Measurements from ENCODE around the gene FAM168A.

FAM168A gene

DNA sequence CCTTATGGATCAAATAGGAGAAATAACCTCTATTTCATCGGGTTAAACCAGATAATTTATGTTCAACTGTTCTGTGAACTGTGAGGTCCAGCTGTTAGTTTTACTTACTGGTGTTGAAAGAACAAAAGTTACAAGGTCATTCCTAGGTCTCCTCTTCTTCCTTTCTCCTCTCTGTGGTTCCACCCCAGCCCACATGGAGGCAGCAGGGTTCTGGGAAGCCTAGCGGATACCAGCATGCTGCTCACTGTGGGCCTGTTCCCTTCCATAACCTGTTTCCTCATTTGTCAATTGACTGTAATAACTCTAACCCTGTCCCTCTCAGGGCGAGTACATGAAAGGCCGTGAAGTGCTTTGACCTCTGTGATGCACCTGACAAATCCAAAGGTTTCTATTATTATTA lies 193.9 kb downstream of the FAM168A start:
- Histone ChIP-seq H3K36me3 (ENCODE audit: insufficient read depth, low read length) (peaks cover 8% of the 10 kb centered on the region), H3K9ac (ENCODE audit: low read depth, low read length) (no peak overlapping the region), H3K4me2 (ENCODE audit: low read length) (no peak overlapping the region), H3K4me3 (ENCODE audit: low read length) (no peak overlapping the region), H3K27me3 (ENCODE audit: control insufficient read depth, insufficient read depth, low read length) (no peaks in the 10 kb centered on the region), H3K4me1 (ENCODE audit: control insufficient read depth, insufficient read depth, low read length) (peaks cover 3% of the 10 kb centered on the region), H3K9me3 (replicated peaks; ENCODE audit: low read length) (no peaks in the 10 kb centered on the region)

DNA sequence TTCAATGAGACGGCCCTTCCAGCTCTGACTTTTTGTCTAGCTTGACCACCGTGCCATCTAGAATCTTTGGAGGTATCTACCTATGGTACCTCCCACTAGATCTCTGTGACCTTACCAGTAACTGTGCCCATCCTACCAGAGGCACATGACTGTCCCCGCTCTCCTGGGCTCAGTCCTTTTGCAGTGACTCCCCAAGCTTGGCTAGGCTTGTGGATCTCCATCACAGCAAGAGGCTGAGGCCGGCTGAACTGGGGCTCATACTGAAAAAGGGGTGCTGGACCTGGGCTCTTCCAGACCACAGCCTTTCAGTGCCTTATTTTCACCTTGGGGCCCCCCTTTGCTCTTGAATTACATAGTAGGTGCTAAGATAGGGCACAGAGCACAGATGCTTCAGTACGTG lies 194.4 kb downstream of the FAM168A start:
- Histone ChIP-seq H3K4me1 (ENCODE audit: control insufficient read depth, insufficient read depth, low read length) (peaks cover 7% of the 10 kb centered on the region), H3K36me3 (ENCODE audit: insufficient read depth, low read length) (peaks cover 5% of the 10 kb centered on the region), H3K4me3 (ENCODE audit: low read length) (no peak overlapping the region), H3K9ac (ENCODE audit: low read depth, low read length) (no peak overlapping the region), H3K27me3 (ENCODE audit: control insufficient read depth, insufficient read depth, low read length) (no peaks in the 10 kb centered on the region), H3K9me3 (replicated peaks; ENCODE audit: low read length) (no peaks in the 10 kb centered on the region), H3K4me2 (ENCODE audit: low read length) (no peak overlapping the region)

DNA sequence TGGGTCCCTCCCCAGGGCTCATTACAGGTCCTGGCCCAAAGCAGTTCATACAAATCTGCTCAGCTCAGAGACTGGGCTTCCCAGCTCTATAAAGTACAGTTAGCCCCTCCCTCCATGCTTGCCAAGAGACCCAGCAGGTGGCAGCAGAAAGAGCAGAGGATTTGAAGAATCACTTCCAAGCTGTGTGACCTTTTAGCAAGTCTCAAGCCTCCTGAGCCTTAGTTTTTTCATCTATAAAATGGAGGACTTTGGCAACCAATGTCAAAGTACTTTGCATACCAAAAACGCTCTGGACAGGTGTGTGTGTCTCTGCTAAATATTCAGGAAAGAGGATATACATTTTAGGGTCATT lies 195.1 kb downstream of the FAM168A start:
- no peak overlapping the region for H3K4me3 ChIP-seq (ENCODE audit: low read length)
- H3K27me3 ChIP-seq (ENCODE audit: control insufficient read depth, insufficient read depth, low read length): no peaks in the 10 kb centered on the region
- no peaks in the 10 kb centered on the region for H3K9me3 ChIP-seq (replicated peaks; ENCODE audit: low read length)
- H3K9ac ChIP-seq (ENCODE audit: low read depth, low read length): no peak overlapping the region
- peaks cover 5% of the 10 kb centered on the region for H3K36me3 ChIP-seq (ENCODE audit: insufficient read depth, low read length)
- peaks cover 7% of the 10 kb centered on the region for H3K4me1 ChIP-seq (ENCODE audit: control insufficient read depth, insufficient read depth, low read length)
- no peak overlapping the region for H3K4me2 ChIP-seq (ENCODE audit: low read length)

DNA sequence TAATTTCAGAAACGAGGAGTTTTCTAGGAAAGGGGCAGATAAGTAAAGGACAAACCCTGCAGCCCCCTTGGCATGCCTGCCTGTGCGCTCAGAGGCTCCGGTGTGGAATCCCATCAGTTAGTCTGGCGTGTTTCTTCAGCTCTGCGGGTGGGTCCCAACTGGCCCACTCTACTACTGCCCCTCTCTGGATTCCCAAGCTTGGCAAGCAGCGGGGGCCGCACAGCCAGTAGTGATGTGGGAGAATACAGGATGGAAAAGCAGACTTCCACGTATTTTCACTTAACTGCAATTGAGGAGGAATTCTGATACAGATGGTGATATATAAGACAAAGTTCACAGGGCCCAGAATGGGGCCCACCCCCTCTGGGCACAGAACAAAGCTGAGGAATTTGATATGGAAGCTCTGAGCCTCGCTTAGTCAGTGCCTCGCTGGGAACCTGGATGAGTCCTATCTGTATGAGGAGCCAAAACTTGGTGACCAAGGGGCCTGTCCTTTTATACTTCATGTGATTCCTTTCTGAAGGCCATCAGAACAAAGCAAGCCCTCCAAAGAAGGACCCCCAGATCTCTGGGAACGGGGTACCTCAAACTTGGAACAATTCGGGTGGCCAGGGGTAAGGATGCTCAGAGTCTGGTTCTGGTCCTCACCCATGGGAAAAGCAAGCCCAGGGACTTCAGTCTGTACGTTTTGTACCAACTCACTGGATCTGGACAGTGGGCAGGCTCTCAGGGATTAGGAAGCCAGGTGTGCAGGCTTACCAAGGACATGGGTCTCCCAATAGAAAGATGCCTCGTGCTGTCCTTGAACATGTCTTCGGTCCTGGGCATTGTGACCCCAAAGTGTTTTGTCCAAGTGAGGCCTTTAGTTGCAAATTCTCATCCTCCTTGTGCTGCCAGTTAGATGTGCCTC lies 195.7 kb downstream of the FAM168A start:
- no peak overlapping the region for H3K9ac ChIP-seq (ENCODE audit: low read depth, low read length)
- no peak overlapping the region for H3K4me3 ChIP-seq (ENCODE audit: low read length)

DNA sequence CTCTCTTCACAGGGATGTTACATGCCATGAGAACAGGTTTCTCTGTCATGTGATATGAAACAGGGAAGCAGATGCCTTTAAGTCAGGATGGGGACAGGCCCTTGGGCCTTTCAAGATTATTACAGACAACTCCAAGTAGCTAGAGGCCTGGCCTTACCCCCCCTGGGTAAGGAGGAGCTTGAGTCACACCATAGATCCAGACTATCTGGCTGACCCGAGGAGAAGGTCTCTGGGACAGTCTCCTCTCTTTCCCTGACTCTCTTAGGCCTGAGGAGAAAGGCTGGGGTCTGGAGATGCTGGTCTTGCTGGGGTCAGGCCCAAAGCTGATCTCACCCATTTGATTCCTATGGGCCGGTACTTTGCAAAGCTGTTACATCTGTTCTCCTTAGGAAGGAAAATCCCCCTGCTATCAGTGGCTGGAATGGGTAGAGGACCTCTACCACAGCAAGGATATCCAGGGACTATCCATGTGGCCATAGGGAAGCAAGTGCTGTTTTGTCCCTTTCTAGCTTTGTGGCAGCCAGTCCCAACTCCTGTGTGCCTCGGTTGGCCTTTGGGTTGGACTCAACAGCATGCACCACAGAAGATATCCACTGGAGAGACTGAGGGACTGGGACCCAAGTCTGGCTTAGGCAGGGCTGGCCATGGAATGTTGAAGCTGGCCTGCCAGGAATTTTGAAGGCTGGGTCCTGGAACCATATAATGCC lies 196.5 kb downstream of the FAM168A start:
- H3K36me3 ChIP-seq (ENCODE audit: insufficient read depth, low read length): peaks cover 3% of the 10 kb centered on the region
- no peaks in the 10 kb centered on the region for H3K9me3 ChIP-seq (replicated peaks; ENCODE audit: low read length)
- H3K4me3 ChIP-seq (ENCODE audit: low read length): no peak overlapping the region
- H3K4me2 ChIP-seq (ENCODE audit: low read length): no peak overlapping the region
- H3K9ac ChIP-seq (ENCODE audit: low read depth, low read length): no peak overlapping the region
- peaks cover 7% of the 10 kb centered on the region for H3K4me1 ChIP-seq (ENCODE audit: control insufficient read depth, insufficient read depth, low read length)
- H3K27me3 ChIP-seq (ENCODE audit: control insufficient read depth, insufficient read depth, low read length): no peaks in the 10 kb centered on the region

More for the DNA sequence above, 195.7 kb downstream of the FAM168A start:
- Histone ChIP-seq H3K9me3 (replicated peaks; ENCODE audit: low read length) (no peaks in the 10 kb centered on the region), H3K36me3 (ENCODE audit: insufficient read depth, low read length) (peaks cover 4% of the 10 kb centered on the region), H3K4me1 (ENCODE audit: control insufficient read depth, insufficient read depth, low read length) (peaks cover 7% of the 10 kb centered on the region), H3K4me2 (ENCODE audit: low read length) (no peak overlapping the region), H3K27me3 (ENCODE audit: control insufficient read depth, insufficient read depth, low read length) (no peaks in the 10 kb centered on the region)

DNA sequence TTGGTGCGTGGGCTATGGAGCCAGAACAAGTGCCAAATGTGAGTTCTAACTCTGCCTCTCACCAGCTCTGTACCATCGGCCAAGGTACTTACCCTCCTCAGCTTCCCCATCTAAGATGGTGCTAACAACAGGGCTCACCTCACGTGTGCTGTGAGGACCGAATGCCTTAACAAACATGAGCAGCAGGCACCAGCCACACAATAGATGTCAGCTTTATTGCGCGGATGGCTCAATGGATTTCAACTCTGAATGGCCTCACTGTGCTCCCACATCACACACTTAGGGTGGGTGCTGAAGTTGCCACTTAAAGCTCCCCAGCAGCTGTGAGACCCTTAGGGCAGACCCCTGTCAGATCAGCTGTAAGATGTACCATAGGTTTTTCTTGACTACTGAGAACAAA lies 197.6 kb downstream of the FAM168A start:
- no peaks in the 10 kb centered on the region for H3K27me3 ChIP-seq (ENCODE audit: control insufficient read depth, insufficient read depth, low read length)
- H3K36me3 ChIP-seq (ENCODE audit: insufficient read depth, low read length): peaks cover 9% of the 10 kb centered on the region
- no peak overlapping the region for H3K9ac ChIP-seq (ENCODE audit: low read depth, low read length)
- no peak overlapping the region for H3K4me2 ChIP-seq (ENCODE audit: low read length)
- peaks cover 7% of the 10 kb centered on the region for H3K4me1 ChIP-seq (ENCODE audit: control insufficient read depth, insufficient read depth, low read length)
- no peak overlapping the region for H3K4me3 ChIP-seq (ENCODE audit: low read length)
- no peaks in the 10 kb centered on the region for H3K9me3 ChIP-seq (replicated peaks; ENCODE audit: low read length)

DNA sequence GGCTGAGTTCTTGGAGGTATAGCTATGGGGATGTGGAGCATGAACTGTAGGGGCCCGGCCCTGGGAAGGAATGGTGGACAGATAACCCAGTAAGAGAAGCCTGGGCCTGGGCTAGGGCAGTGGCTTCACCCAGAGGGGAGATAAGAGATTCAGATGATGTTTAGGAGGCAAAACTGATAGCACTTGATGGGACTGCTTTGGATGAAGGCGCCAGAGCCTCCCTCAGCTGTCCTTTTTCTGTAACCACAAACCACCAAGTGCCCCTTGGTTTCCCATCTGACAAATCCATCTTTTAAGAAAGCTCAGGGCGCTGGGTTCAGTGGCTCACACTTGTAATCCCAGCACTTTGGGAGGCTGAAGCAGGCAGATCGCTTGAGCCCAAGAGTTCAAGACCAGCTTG lies 198.3 kb downstream of the FAM168A start:
- peaks cover 12% of the 10 kb centered on the region for H3K36me3 ChIP-seq (ENCODE audit: insufficient read depth, low read length)
- H3K27me3 ChIP-seq (ENCODE audit: control insufficient read depth, insufficient read depth, low read length): no peaks in the 10 kb centered on the region
- peaks cover 7% of the 10 kb centered on the region for H3K4me1 ChIP-seq (ENCODE audit: control insufficient read depth, insufficient read depth, low read length)
- no peaks in the 10 kb centered on the region for H3K9me3 ChIP-seq (replicated peaks; ENCODE audit: low read length)
- no peak overlapping the region for H3K4me2 ChIP-seq (ENCODE audit: low read length)
- H3K4me3 ChIP-seq (ENCODE audit: low read length): no peak overlapping the region
- no peak overlapping the region for H3K9ac ChIP-seq (ENCODE audit: low read depth, low read length)

DNA sequence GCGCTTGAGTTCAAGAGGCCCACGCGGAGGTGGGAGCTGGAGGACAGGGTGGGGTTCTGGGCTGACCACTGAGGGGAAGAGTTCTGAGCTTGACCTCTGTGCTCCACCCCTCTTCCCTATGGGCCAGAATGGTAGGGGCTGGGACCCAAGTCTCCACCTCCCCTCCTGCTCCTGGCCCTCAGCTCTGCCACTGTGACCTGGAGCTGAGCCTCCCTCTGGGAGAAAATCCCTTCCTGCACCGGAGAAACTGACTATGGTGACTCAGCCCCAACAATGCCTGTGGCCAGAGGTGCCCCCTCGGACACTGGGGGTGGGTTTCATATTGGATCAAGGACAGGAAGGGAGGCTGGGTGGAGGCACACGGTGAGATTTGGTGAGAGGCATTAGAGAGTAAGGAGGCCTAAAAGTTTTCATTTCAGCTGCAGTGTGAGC lies 198.7 kb downstream of the FAM168A start:
- Histone ChIP-seq H3K4me1 (ENCODE audit: control insufficient read depth, insufficient read depth, low read length) (peaks cover 7% of the 10 kb centered on the region), H3K36me3 (ENCODE audit: insufficient read depth, low read length) (peaks cover 16% of the 10 kb centered on the region), H3K9ac (ENCODE audit: low read depth, low read length) (no peak overlapping the region), H3K4me2 (ENCODE audit: low read length) (no peak overlapping the region), H3K9me3 (replicated peaks; ENCODE audit: low read length) (no peaks in the 10 kb centered on the region), H3K4me3 (ENCODE audit: low read length) (no peak overlapping the region), H3K27me3 (ENCODE audit: control insufficient read depth, insufficient read depth, low read length) (no peaks in the 10 kb centered on the region)

DNA sequence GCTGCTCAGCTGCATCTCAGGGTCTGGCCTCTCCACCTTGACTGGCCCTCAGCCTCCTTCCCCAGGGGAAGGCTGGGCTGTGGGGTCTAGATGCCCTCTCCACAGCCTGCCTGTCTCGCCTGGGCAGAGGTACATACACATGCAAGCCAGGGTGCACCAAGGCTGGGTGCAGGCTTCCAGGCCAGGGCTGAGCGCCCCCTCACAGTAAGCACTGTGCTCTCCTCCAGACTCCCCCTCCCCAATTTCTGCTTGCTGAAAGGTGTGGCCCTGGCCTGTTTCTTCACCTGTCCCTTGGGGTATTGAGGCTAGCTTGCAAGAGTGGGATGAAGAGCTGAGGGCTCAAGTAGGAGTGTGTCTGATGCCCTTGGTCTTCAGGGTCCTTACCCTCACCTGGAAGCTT lies 199.2 kb downstream of the FAM168A start:
- peaks cover 7% of the 10 kb centered on the region for H3K4me1 ChIP-seq (ENCODE audit: control insufficient read depth, insufficient read depth, low read length)
- H3K4me3 ChIP-seq (ENCODE audit: low read length): no peak overlapping the region
- no peaks in the 10 kb centered on the region for H3K27me3 ChIP-seq (ENCODE audit: control insufficient read depth, insufficient read depth, low read length)
- H3K36me3 ChIP-seq (ENCODE audit: insufficient read depth, low read length): peaks cover 17% of the 10 kb centered on the region
- no peak overlapping the region for H3K4me2 ChIP-seq (ENCODE audit: low read length)
- H3K9ac ChIP-seq (ENCODE audit: low read depth, low read length): no peak overlapping the region
- H3K9me3 ChIP-seq (replicated peaks; ENCODE audit: low read length): no peaks in the 10 kb centered on the region

DNA sequence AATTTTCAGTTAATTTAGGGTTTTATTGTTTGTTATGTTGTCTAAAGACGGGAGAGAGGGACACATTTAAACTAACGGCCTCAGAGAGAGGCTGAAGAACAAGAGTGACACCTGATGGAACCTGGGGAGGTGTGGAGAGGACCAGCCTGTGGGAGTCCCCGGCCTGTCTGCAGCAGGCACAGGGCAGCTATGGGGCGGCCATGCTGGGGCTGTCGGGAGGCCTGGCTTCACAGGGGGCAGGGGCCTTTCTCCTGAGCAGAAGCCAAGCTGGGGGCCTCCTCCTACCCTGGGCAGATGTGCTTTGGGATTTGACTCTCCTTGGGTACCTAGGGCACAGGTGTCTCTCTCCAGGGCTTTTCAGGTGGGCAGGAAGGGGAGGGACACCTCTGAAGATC lies 199.8 kb downstream of the FAM168A start:
- Histone ChIP-seq H3K4me1 (ENCODE audit: control insufficient read depth, insufficient read depth, low read length) (peaks cover 7% of the 10 kb centered on the region), H3K4me2 (ENCODE audit: low read length) (no peak overlapping the region), H3K9ac (ENCODE audit: low read depth, low read length) (no peak overlapping the region), H3K36me3 (ENCODE audit: insufficient read depth, low read length) (peaks cover 17% of the 10 kb centered on the region), H3K4me3 (ENCODE audit: low read length) (no peak overlapping the region), H3K27me3 (ENCODE audit: control insufficient read depth, insufficient read depth, low read length) (no peaks in the 10 kb centered on the region), H3K9me3 (replicated peaks; ENCODE audit: low read length) (no peaks in the 10 kb centered on the region)

DNA sequence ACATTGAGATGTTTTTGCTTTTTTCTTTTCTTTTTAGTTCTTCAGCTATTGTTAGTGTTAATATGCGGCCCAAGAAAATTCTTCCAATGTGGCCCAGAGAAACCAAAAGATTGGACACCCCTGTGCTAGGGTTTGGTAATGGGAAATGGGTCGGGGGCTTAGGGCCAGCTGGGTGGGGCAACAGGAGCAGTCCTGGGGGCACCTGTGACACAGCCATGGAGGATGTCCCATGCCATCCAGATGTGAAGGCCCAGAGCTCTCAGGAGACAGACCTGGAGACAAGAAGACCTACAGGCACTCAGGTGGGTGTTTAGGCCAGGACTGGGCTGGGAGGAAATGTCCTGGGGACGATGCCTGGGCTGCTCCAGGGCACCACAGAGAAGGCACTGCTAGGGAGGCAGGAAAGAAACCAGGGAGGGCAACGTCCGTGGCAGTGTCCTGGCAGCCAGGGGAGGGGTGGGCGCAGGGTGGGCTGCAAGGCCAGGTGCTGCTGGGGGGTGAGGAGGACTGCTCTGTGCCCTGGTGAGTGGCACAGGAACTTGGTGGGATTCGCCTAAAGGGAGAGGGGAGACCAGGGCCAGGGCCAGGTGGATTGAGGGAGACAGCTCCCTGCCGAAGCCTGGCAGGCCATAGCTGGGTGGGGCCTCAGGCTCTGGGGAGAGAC lies 200.3 kb downstream of the FAM168A start:
- peaks cover 18% of the 10 kb centered on the region for H3K36me3 ChIP-seq (ENCODE audit: insufficient read depth, low read length)
- H3K4me3 ChIP-seq (ENCODE audit: low read length): no peak overlapping the region
- peaks cover 7% of the 10 kb centered on the region for H3K4me1 ChIP-seq (ENCODE audit: control insufficient read depth, insufficient read depth, low read length)
- H3K4me2 ChIP-seq (ENCODE audit: low read length): no peak overlapping the region
- no peaks in the 10 kb centered on the region for H3K27me3 ChIP-seq (ENCODE audit: control insufficient read depth, insufficient read depth, low read length)
- no peak overlapping the region for H3K9ac ChIP-seq (ENCODE audit: low read depth, low read length)
- H3K9me3 ChIP-seq (replicated peaks; ENCODE audit: low read length): no peaks in the 10 kb centered on the region
